GM12892 (cell line): ENCODE data around the gene GOLGA6A.

Source experiments
- DNase-seq: peaks from one replicate; pipeline ENCODE4 v3.0.0; 2011; ENCODE audit not compliant: insufficient read length
- FAIRE-seq: peaks from 2 replicates; lab custom pipeline; 2011; peaks lifted over from hg19 to GRCh38; lab: Jason Lieb, UNC
- POLR2A ChIP-seq: IDR thresholded peaks from 2 replicates; pipeline ENCODE4 v1.6.1; 2011; ENCODE audit warnings: low read depth, low read length, control low read depth
- POLR2AphosphoS5 ChIP-seq: IDR thresholded peaks from 2 replicates; pipeline ENCODE4 v1.6.1; 2011; ENCODE audit warnings: low read depth, low read length, control low read depth
- TAF1 ChIP-seq: IDR thresholded peaks from 2 replicates; pipeline ENCODE4 v1.6.1; 2011; ENCODE audit warnings: low read depth, mild to moderate bottlenecking, control low read depth, low read length, borderline replicate concordance

Gene GOLGA6A

GRCh38 chr15:74050556-74051234, 31.7 kb downstream of the GOLGA6A start:
- DNase-seq (no peak), FAIRE-seq (no peak)
- no peak for TF ChIP-seq TAF1
- no peak for TF ChIP-seq POLR2AphosphoS5
- TF ChIP-seq POLR2A: no peak

- DNase-seq (no peak), FAIRE-seq (no peak)
- TF ChIP-seq TAF1 (no peak), POLR2A (no peak), POLR2AphosphoS5 (no peak)
Observed at GRCh38 chr15:74050127-74050526, 32.2 kb downstream of the GOLGA6A start.

- DNase-seq (no peak), FAIRE-seq (no peak)
- TF ChIP-seq POLR2AphosphoS5: no peak
- no peak for TF ChIP-seq POLR2A
- no peak for TF ChIP-seq TAF1
Observed at GRCh38 chr15:74046275-74046674, 36.1 kb downstream of the GOLGA6A start.

- FAIRE-seq (no peak), DNase-seq (no peak)
- no peak for TF ChIP-seq POLR2AphosphoS5
- TF ChIP-seq POLR2A: no peak
- no peak for TF ChIP-seq TAF1
Observed at GRCh38 chr15:74045636-74046274, 36.6 kb downstream of the GOLGA6A start.

- DNase-seq (no peak), FAIRE-seq (no peak)
- no peak for TF ChIP-seq POLR2A
- TF ChIP-seq TAF1: no peak
- no peak for TF ChIP-seq POLR2AphosphoS5
Observed at GRCh38 chr15:74045184-74045583, 37.2 kb downstream of the GOLGA6A start.

- TF ChIP-seq POLR2AphosphoS5 (no peak), TAF1 (no peak), POLR2A (no peak)
- no peak for FAIRE-seq
- DNase-seq: no peak
Observed at GRCh38 chr15:74044267-74045110, 37.9 kb downstream of the GOLGA6A start.

- FAIRE-seq: no peak
- no peak for TF ChIP-seq POLR2A
- TF ChIP-seq TAF1: no peak
- no peak for TF ChIP-seq POLR2AphosphoS5
- no peak for DNase-seq
Observed at GRCh38 chr15:74043425-74044266, 38.7 kb downstream of the GOLGA6A start.

- DNase-seq (no peak), FAIRE-seq (no peak)
- TF ChIP-seq POLR2AphosphoS5 (no peak), POLR2A (no peak), TAF1 (no peak)
Observed at GRCh38 chr15:74042603-74043424, 39.5 kb downstream of the GOLGA6A start.

- DNase-seq: no peak
- no peak for FAIRE-seq
- no peak for TF ChIP-seq TAF1
- TF ChIP-seq POLR2A: no peak
- TF ChIP-seq POLR2AphosphoS5: no peak
Observed at GRCh38 chr15:74041777-74042435, 40.4 kb downstream of the GOLGA6A start.

GRCh38 chr15:74041311-74041756, 41.0 kb downstream of the GOLGA6A start:
- DNase-seq (no peak), FAIRE-seq (no peak)
- TF ChIP-seq TAF1 (no peak), POLR2AphosphoS5 (no peak), POLR2A (no peak)
